Transverse colon (tissue), 4 donors: ENCODE measurements around the gene TFB2M. TPM values are rescaled to one million over a fixed set of nuclear protein-coding genes. Genes with fewer than 3 reads are reported as not detected.

Experiments used
- DNase-seq: peaks from one replicate; pipeline ENCODE4 v3.0.0-alpha.2; 2019
- H3K27ac ChIP-seq, 4 donors: fragments of 200-600 bp; sonication (generic); 2 replicates each; pipeline ENCODE4 v1.5.1; 2016 to 2018; ENCODE audit warnings: inconsistent platforms in 4 of 4
- H3K27me3 ChIP-seq: fragments of 200-600 bp; sonication (generic); 2 replicates; pipeline ENCODE4 v1.5.1; 2017; ENCODE audit warnings: inconsistent platforms
- H3K36me3 ChIP-seq, 4 donors: fragments of 200-600 bp; sonication (generic); 2 replicates each; pipeline ENCODE4 v1.5.1; 2017 to 2019; ENCODE audit warnings: inconsistent platforms in 4 of 4
- H3K4me1 ChIP-seq, 4 donors: fragments of 200-600 bp; sonication (generic); 2 replicates each; pipeline ENCODE4 v1.5.1; 2017 to 2020; ENCODE audit warnings: inconsistent platforms in 4 of 4
- H3K4me3 ChIP-seq, 4 donors: fragments of 200-600 bp; sonication (generic); 1 replicate in 1 of 4; 2 replicates in 3 of 4; pipeline versions ENCODE4 v1.5.1 to v1.6.1; 2017 to 2019; ENCODE audit warnings: inconsistent platforms in 4 of 4
- H3K9me3 ChIP-seq, 2 donors: fragments of 200-600 bp; sonication (generic); 2 replicates each; pipeline ENCODE4 v1.5.1; 2017 to 2019; ENCODE audit warnings: inconsistent platforms in 2 of 2
- CTCF ChIP-seq, 5 experiments: fragments of 200-600 bp in 3 of 5; fragments of 450-650 bp in 2 of 5; sonication (generic) in 3 of 5; IDR thresholded peaks; 1 replicate in 2 of 5; 2 replicates in 3 of 5; pipeline ENCODE4 v1.5.1; 2016 to 2017; ENCODE audit warnings: antibody characterized with exemption in 5 of 5, inconsistent platforms in 3 of 5, mild to moderate bottlenecking in 2 of 5, moderate library complexity in 1 of 5
- EP300 ChIP-seq: sonication (generic); formaldehyde crosslinking; IDR thresholded peaks from one replicate; pipeline ENCODE4 v1.6.1; 2017; ENCODE audit warnings: antibody characterized with exemption, low read depth
- POLR2A ChIP-seq: fragments of 450-650 bp; IDR thresholded peaks from one replicate; pipeline ENCODE4 v1.6.1; 2016; ENCODE audit warnings: antibody characterized with exemption, mild to moderate bottlenecking, moderate library complexity
- POLR2AphosphoS5 ChIP-seq, 3 donors: sonication (generic); formaldehyde crosslinking; IDR thresholded peaks; one replicate each; pipeline ENCODE4 v1.6.1; 2016; ENCODE audit warnings: antibody characterized with exemption in 3 of 3
- WGBS, 2 donors: methylation state at CpG; one replicate each; pipeline ENCODE4 v1.1.5; 2018; ENCODE audit warnings: low coverage in 1 of 2; 5-methylcytosine and 5-hydroxymethylcytosine counted together
- in situ Hi-C, 4 donors: fragments of 200-750 bp; cut with MboI; loops; one replicate each; pipeline versions ENCODE4 v1.15.0 to v1.15.1; 2017; ENCODE audit warnings: low sequenced_read_pairs in 3 of 4, low pct_ligation_motif_present in 1 of 4, low pct_unique_long_range_greater_than_20kb in 1 of 4
- intact Hi-C: fragments of 100-400 bp; cut with DNase I; formaldehyde crosslinking; loops from one replicate; pipeline ENCODE4 v1.15.1; 2023; ENCODE audit warnings: low total_unique reads
- total RNA-seq, 4 donors: library from RNA; depleted of rRNA; stranded (reverse); fragments of >200 nt; gene quantifications; one replicate each; pipeline ENCODE4 v1.1.0, GENCODE V29; 2016

Gene TFB2M
- total RNA-seq, 4 donors from 2014 or later = 0.40 to 12.7 (median 5.5) TPM

DNA sequence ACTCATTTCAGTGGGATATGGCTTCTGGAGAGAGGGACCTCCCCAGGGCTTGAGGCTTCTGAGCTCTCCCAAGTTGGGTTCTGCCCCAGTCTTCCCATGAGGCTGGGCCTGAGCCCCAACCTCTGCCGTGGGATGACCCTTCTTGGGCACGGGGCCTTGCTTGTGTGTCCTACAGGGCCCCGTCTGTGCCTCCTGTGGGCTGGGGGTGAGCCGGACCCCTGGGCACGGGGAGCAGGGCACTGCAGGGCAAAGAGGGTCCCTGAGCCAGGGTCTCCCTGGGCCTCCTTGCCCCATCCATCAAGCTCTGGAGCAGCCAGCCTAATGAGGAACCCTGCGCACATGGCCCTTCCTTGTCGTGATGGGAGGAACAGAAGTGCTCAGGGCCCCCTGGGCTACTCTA, 53.8 kb downstream of the TFB2M start:
- Histone ChIP-seq H3K36me3 (no peaks in the 10 kb centered on the region), H3K4me1 (peaks cover 0 to 7% (median 2%) of the 10 kb centered on the region in 4 donors), H3K27me3 (no peaks in the 10 kb centered on the region), H3K9me3 (peaks cover 26 to 27% of the 10 kb centered on the region in 2 donors), H3K4me3 (no peak overlapping the region), H3K27ac (no peak overlapping the region)
- in situ Hi-C loops = no loop called here
- no peak for TF ChIP-seq EP300
- TF ChIP-seq POLR2A = no peak
- TF ChIP-seq POLR2AphosphoS5 (IDR thresholded peaks at IDR 0.05) = no peak
- no peak for TF ChIP-seq CTCF (IDR thresholded peaks at IDR 0.05)
- WGBS, 2 donors = 99% methylated on average over 7 of the region's 7 CpGs; no CpG with 5 or more reads in 1 of the 2 donors
- intact Hi-C loops = no loop called here
- no peak for DNase-seq

GRCh38 chr1:246511203-246511602, 54.9 kb downstream of the TFB2M start:
- 92 to 95% methylated on average over 7 of the region's 7 CpGs for WGBS, 2 donors
- in situ Hi-C loops = no loop called here

DNA sequence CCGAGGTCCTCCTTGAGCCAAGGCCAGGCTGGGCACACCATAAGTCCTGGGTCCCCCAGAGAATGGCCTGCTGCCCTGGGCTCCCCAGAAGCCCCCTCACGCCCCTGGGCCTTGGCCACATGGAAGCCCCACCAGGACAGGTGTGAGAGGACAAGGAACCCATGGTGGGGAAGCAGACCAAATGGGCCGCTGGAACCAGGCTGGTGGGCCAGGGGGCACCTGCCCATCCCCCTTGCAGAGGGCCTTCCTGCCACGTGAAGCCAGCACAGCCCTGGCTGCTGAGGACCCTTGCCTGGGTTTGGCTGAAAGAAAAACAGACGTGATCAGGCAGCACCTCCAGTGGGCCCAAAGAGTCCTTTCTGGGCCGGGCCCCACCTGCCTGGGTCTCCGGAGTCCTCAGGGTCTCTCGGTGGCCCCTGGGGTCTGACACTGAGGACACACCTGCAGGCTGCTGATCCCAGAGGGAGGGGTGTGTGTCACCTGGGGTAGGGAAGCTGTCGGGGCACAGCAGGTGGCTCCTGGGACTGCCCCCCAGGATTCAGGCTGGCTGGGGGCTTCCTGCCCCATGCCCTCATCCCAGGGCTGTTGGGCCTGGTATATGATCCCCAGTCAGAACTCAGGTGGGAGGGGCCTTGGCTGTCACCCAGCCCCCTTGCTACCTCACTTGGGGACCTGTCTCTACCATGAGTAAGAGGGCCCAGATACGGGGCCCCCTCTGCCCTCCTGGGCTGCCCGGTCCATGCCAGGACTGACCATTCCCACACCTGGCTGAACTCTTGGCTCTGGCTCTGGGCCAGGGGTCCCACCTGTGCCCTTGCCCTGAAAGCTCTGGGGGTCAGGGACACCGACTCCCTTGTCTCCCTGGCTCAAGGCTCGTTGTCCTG, 55.7 kb downstream of the TFB2M start:
- 86% methylated on average over 9 of the region's 13 CpGs; no CpG with 5 or more reads in 1 of the 2 donors for WGBS, 2 donors
- intact Hi-C loops = no loop called here

More at GRCh38 chr1:246511203-246511602, 54.9 kb downstream of the TFB2M start:
- H3K36me3 ChIP-seq = no peaks in the 10 kb centered on the region
- intact Hi-C loops = no loop called here
- TF ChIP-seq EP300 = no peak
- TF ChIP-seq POLR2AphosphoS5 (IDR thresholded peaks at IDR 0.05) = no peak
- TF ChIP-seq POLR2A = no peak
- no peak for TF ChIP-seq CTCF (IDR thresholded peaks at IDR 0.05)
- DNase-seq = no peak
- H3K27ac ChIP-seq = no peak overlapping the region
- no peak overlapping the region for H3K4me3 ChIP-seq
- no peaks in the 10 kb centered on the region for H3K27me3 ChIP-seq
- peaks cover 2 to 10% (median 7%) of the 10 kb centered on the region in 4 donors for H3K4me1 ChIP-seq
- H3K9me3 ChIP-seq = peaks cover 18 to 22% of the 10 kb centered on the region in 2 donors

More for the DNA sequence above, 55.7 kb downstream of the TFB2M start:
- Histone ChIP-seq H3K4me1 (peaks cover 7 to 13% (median 10%) of the 10 kb centered on the region in 4 donors), H3K9me3 (peaks cover 11 to 14% of the 10 kb centered on the region in 2 donors), H3K4me3 (no peak overlapping the region), H3K27ac (no peak overlapping the region), H3K27me3 (no peaks in the 10 kb centered on the region), H3K36me3 (no peaks in the 10 kb centered on the region)
- in situ Hi-C loops = no loop called here
- TF ChIP-seq EP300 (no peak), POLR2AphosphoS5 (IDR thresholded peaks at IDR 0.05) (no peak), POLR2A (no peak), CTCF (IDR thresholded peaks at IDR 0.05) (no peak)
- no peak for DNase-seq
